B cell (primary cell): ENCODE measurements around the gene PDE10A. TPM values are rescaled to one million over a fixed set of nuclear protein-coding genes. Genes with fewer than 3 reads are reported as not detected.
"Not testable (repeated sequence)": the region's sequence is repeated elsewhere in the genome, so short reads cannot be mapped to it uniquely, and the experiment has no call there.

Source experiments
- ATAC-seq: fragments of 200-7000 bp; cut with Tn5 transposase; one replicate; pipeline ENCODE4 v1.10.0; 2021; ENCODE audit warnings: low read depth, mild to moderate bottlenecking, moderate number of reproducible peaks, moderate library complexity
- CTCF ChIA-PET: fragments of 350-600 bp; sonication (Branson Sonifier 250); formaldehyde crosslinking; loops from one replicate; lab custom pipeline; 2021; ENCODE audit warnings: antibody characterized with exemption, inconsistent platforms; lab: Charles Lee
- POLR2A ChIA-PET: fragments of 350-600 bp; sonication (Branson Sonifier 250); formaldehyde crosslinking; loops from one replicate; lab custom pipeline; 2021; ENCODE audit warnings: antibody characterized with exemption; lab: Charles Lee
- DNase-seq: peaks from one replicate; pipeline ENCODE4 v3.0.0; 2013
- H2AFZ ChIP-seq: 2 replicates; pipeline ENCODE4 v1.6.1; 2012; ENCODE audit warnings: mild to moderate bottlenecking, low read depth, low read length; ENCODE audit not compliant: insufficient read depth, poor library complexity, severe bottlenecking
- H3K27ac ChIP-seq, 2 donors: 1 replicate in 1 of 2; 2 replicates in 1 of 2; pipeline ENCODE4 v1.5.1; 2012 to 2013; ENCODE audit warnings: low read length in 2 of 2, mild to moderate bottlenecking in 2 of 2, moderate library complexity in 1 of 2
- H3K27me3 ChIP-seq, 4 experiments: fragments of 200-600 bp in 1 of 4; sonication (generic) in 1 of 4; replicated peaks in 1 of 4; 1 replicate in 2 of 4; 2 replicates in 2 of 4; pipeline versions ENCODE4 v1.6.1 to v1.7.0; 2013 to 2016; ENCODE audit warnings: low read length in 3 of 4, mild to moderate bottlenecking in 2 of 4, mixed read lengths in 1 of 4, moderate library complexity in 1 of 4; ENCODE audit not compliant: insufficient read depth in 4 of 4, control insufficient read depth in 3 of 4; ENCODE audit errors: control extremely low read depth in 1 of 4
- H3K36me3 ChIP-seq, 2 experiments: replicated peaks in 1 of 2; 1 replicate in 1 of 2; 2 replicates in 1 of 2; pipeline versions ENCODE4 v1.6.1 to v1.7.1; 2013; ENCODE audit warnings: low read length in 1 of 2; ENCODE audit not compliant: insufficient read depth in 2 of 2, control insufficient read depth in 1 of 2; ENCODE audit errors: control extremely low read depth in 1 of 2, extremely low read depth in 1 of 2
- H3K4me1 ChIP-seq, 2 donors: fragments of 200-600 bp in 1 of 2; sonication (generic) in 1 of 2; 1 replicate in 1 of 2; 2 replicates in 1 of 2; pipeline versions ENCODE4 v1.5.1 to v1.6.1; 2013 to 2017; ENCODE audit warnings: low read length in 2 of 2; ENCODE audit not compliant: control insufficient read depth in 2 of 2, insufficient read depth in 2 of 2
- H3K4me2 ChIP-seq: replicated peaks from 2 replicates; pipeline ENCODE3; 2012; ENCODE audit warnings: mild to moderate bottlenecking, low read depth, low read length; ENCODE audit not compliant: poor library complexity, severe bottlenecking
- H3K4me3 ChIP-seq, 5 experiments: fragments of 200-600 bp in 1 of 5; sonication (generic) in 1 of 5; 1 replicate in 3 of 5; 2 replicates in 2 of 5; pipeline versions ENCODE4 v1.5.1 to v1.7.0; 2011 to 2016; ENCODE audit warnings: low read length in 4 of 5, mild to moderate bottlenecking in 4 of 5, low read depth in 2 of 5, control low read depth in 1 of 5, moderate library complexity in 1 of 5; ENCODE audit not compliant: insufficient read depth in 1 of 5; ENCODE audit errors: control extremely low read depth in 1 of 5, extremely low read depth in 1 of 5
- H3K79me2 ChIP-seq: fragments of 200-600 bp; sonication (generic); one replicate; pipeline ENCODE4 v1.6.0; 2016; ENCODE audit warnings: low read length; ENCODE audit not compliant: control insufficient read depth, insufficient read depth
- H3K9ac ChIP-seq: fragments of 200-600 bp; sonication (generic); 2 replicates; pipeline ENCODE4 v1.6.1; 2017; ENCODE audit warnings: mild to moderate bottlenecking, low read length, moderate library complexity
- H3K9me3 ChIP-seq, 3 donors: one replicate each; pipeline versions ENCODE4 v1.6.1 to v1.7.1; 2013; ENCODE audit warnings: low read length in 2 of 3; ENCODE audit not compliant: control insufficient read depth in 2 of 3, insufficient read depth in 1 of 3; ENCODE audit errors: control extremely low read depth in 1 of 3
- H4K20me1 ChIP-seq: 2 replicates; pipeline ENCODE4 v1.6.0; 2012; ENCODE audit warnings: mild to moderate bottlenecking, low read length; ENCODE audit not compliant: insufficient read depth, control insufficient read depth, poor library complexity, severe bottlenecking
- H3K27ac Mint-ChIP-seq: one replicate; pipeline ENCODE4 v1.8.0; 2021; ENCODE audit warnings: mixed read lengths
- H3K27me3 Mint-ChIP-seq: one replicate; pipeline ENCODE4 v1.8.0; 2021; ENCODE audit warnings: mixed read lengths
- H3K4me1 Mint-ChIP-seq: one replicate; pipeline ENCODE4 v1.8.0; 2021; ENCODE audit warnings: mixed read lengths
- H3K4me3 Mint-ChIP-seq: one replicate; pipeline ENCODE4 v1.8.0; 2021; ENCODE audit warnings: mixed read lengths
- H3K9me3 Mint-ChIP-seq: one replicate; pipeline ENCODE4 v1.8.0; 2022; ENCODE audit warnings: mixed read lengths; ENCODE audit not compliant: insufficient read depth
- EZH2 ChIP-seq: IDR thresholded peaks from 2 replicates; pipeline ENCODE4 v1.6.1; 2012; ENCODE audit warnings: borderline replicate concordance, low read depth, mild to moderate bottlenecking, moderate library complexity, low read length; ENCODE audit not compliant: insufficient read depth, poor library complexity, severe bottlenecking
- WGBS: methylation state at CpG from one replicate; pipeline ENCODE4 v1.1.5; 2013; ENCODE audit warnings: missing lambda C conversion rate; ENCODE audit not compliant: insufficient coverage; 5-methylcytosine and 5-hydroxymethylcytosine counted together
- intact Hi-C: fragments of 100-400 bp; cut with micrococcal nuclease; formaldehyde crosslinking; loops from one replicate; pipeline ENCODE4 v1.10.0; 2022
- polyA plus RNA-seq: library from polyadenylated mRNA; depleted of rRNA; stranded (reverse); fragments of >200 nt; gene quantifications from 2 replicates; pipeline ENCODE4 v1.2.3, GENCODE V29; 2012
- total RNA-seq, 2 donors: library from RNA; stranded (reverse); fragments of 120-200 nt in 1 of 2; gene quantifications; 1 replicate in 1 of 2; 2 replicates in 1 of 2; pipeline versions ENCODE4 v1.2.3 to v1.2.4, GENCODE V29; 2013 to 2022
- TF ChIP-seq, protein P1 (sequence below): fragments of 200-600 bp; IDR thresholded peaks from one replicate; pipeline ENCODE4 v1.8.0; 2022; ENCODE audit warnings: antibody characterized with exemption, mild to moderate bottlenecking

Gene PDE10A
- total and polyA plus RNA-seq, 2 donors (not counting 1 experiment from before 2014, with no cell fraction given), result not detected

- no peak for ATAC-seq
- intact Hi-C loops, result no loop called here
These were observed 38.0 kb downstream of the PDE10A start for GRCh38 chr6:165624871-165625639.

GRCh38 chr6:165621940-165622339 lies 41.1 kb downstream of the PDE10A start:
- no peak for ATAC-seq
- H3K4me3 Mint-ChIP-seq, result no peak overlapping the region
- H3K9ac ChIP-seq, result no peak overlapping the region
- intact Hi-C loops, result no loop called here
- CTCF ChIA-PET, result no interaction called here
- no peak overlapping the region for H3K4me3 ChIP-seq
- H3K9me3 Mint-ChIP-seq, result no peaks in the 10 kb centered on the region
- no peaks in the 10 kb centered on the region for H3K27me3 Mint-ChIP-seq
- no peaks in the 10 kb centered on the region for H3K36me3 ChIP-seq
- DNase-seq, result no peak
- TF ChIP-seq EZH2, result no peak
- TF ChIP-seq, protein P1, sequence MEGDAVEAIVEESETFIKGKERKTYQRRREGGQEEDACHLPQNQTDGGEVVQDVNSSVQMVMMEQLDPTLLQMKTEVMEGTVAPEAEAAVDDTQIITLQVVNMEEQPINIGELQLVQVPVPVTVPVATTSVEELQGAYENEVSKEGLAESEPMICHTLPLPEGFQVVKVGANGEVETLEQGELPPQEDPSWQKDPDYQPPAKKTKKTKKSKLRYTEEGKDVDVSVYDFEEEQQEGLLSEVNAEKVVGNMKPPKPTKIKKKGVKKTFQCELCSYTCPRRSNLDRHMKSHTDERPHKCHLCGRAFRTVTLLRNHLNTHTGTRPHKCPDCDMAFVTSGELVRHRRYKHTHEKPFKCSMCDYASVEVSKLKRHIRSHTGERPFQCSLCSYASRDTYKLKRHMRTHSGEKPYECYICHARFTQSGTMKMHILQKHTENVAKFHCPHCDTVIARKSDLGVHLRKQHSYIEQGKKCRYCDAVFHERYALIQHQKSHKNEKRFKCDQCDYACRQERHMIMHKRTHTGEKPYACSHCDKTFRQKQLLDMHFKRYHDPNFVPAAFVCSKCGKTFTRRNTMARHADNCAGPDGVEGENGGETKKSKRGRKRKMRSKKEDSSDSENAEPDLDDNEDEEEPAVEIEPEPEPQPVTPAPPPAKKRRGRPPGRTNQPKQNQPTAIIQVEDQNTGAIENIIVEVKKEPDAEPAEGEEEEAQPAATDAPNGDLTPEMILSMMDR, result no peak
- no peaks in the 10 kb centered on the region for H3K4me1 Mint-ChIP-seq
- no peak overlapping the region for H3K27ac ChIP-seq
- no peak overlapping the region for H2AFZ ChIP-seq
- H3K9me3 ChIP-seq, result peaks cover 0 to 13% (median 0%) of the 10 kb centered on the region in 3 donors
- 89% methylated on average over 4 of the region's 7 CpGs for WGBS
- H3K4me1 ChIP-seq, result no peaks in the 10 kb centered on the region
- H4K20me1 ChIP-seq, result no peaks in the 10 kb centered on the region
- POLR2A ChIA-PET, result no interaction called here
- H3K4me2 ChIP-seq, result no peak overlapping the region
- no peaks in the 10 kb centered on the region for H3K27me3 ChIP-seq
- no peaks in the 10 kb centered on the region for H3K79me2 ChIP-seq
- H3K27ac Mint-ChIP-seq, result no peak overlapping the region

More at GRCh38 chr6:165624871-165625639, 38.0 kb downstream of the PDE10A start:
- no peak overlapping the region for H3K27ac Mint-ChIP-seq
- H3K27me3 Mint-ChIP-seq, result peaks cover 3% of the 10 kb centered on the region
- H3K9ac ChIP-seq, result no peak overlapping the region
- no peak overlapping the region for H3K4me2 ChIP-seq
- POLR2A ChIA-PET, result no interaction called here
- H3K4me1 ChIP-seq, result no peaks in the 10 kb centered on the region
- no peaks in the 10 kb centered on the region for H4K20me1 ChIP-seq
- no peaks in the 10 kb centered on the region for H3K27me3 ChIP-seq
- no peak overlapping the region for H3K27ac ChIP-seq
- H2AFZ ChIP-seq, result no peak overlapping the region
- no peak for DNase-seq
- H3K9me3 ChIP-seq, result peaks cover 0 to 13% (median 0%) of the 10 kb centered on the region in 3 donors
- no peaks in the 10 kb centered on the region for H3K4me1 Mint-ChIP-seq
- 96% methylated on average over 6 of the region's 6 CpGs for WGBS
- TF ChIP-seq EZH2, result no peak
- TF ChIP-seq, protein P1, result no peak
- no peak overlapping the region for H3K4me3 ChIP-seq
- no peak overlapping the region for H3K4me3 Mint-ChIP-seq
- H3K9me3 Mint-ChIP-seq, result no peaks in the 10 kb centered on the region
- CTCF ChIA-PET, result no interaction called here
- no peaks in the 10 kb centered on the region for H3K79me2 ChIP-seq
- no peaks in the 10 kb centered on the region for H3K36me3 ChIP-seq

DNA sequence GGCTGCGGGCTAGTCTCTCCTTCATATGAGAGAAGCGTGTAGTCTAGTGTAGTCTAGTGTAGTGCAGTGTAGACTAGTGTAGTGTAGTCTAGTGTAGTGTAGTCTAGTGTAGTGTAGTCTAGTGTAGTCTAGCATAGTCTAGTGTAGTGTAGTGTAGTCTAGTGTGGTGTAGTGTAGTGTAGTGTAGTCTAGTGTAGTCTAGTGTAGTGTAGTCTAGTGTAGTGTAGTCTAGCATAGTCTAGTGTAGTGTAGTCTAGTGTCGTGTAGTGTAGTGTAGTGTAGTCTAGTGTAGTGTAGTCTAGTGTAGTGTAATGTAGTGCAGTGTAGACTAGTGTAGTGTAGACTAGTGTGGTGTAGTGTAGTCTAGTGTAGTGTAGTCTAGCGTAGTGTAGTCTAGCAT lies 44.1 kb downstream of the PDE10A start:
- WGBS, result 97% methylated on average over 4 of the region's 4 CpGs
- CTCF ChIA-PET, H3K27ac ChIP-seq, ATAC-seq, H3K4me3 ChIP-seq, H3K27me3 Mint-ChIP-seq, POLR2A ChIA-PET, H3K9me3 ChIP-seq, DNase-seq, H3K4me3 Mint-ChIP-seq, H2AFZ ChIP-seq, H4K20me1 ChIP-seq, H3K4me1 ChIP-seq, H3K9me3 Mint-ChIP-seq, H3K27ac Mint-ChIP-seq, H3K4me2 ChIP-seq, H3K36me3 ChIP-seq, H3K9ac ChIP-seq, intact Hi-C loops, H3K79me2 ChIP-seq, H3K27me3 ChIP-seq, H3K4me1 Mint-ChIP-seq: not testable (repeated sequence)
